Measurements from ENCODE around the gene FBLN1. TPM values are rescaled to one million over a fixed set of nuclear protein-coding genes. Genes with fewer than 3 reads are reported as not detected.

Gene FBLN1
- total and polyA plus RNA-seq, 2 of the 13 experiments (the other 11 are each of a cell fraction or from before 2014, with no cell fraction given), result 37.3 to 103 TPM

DNA sequence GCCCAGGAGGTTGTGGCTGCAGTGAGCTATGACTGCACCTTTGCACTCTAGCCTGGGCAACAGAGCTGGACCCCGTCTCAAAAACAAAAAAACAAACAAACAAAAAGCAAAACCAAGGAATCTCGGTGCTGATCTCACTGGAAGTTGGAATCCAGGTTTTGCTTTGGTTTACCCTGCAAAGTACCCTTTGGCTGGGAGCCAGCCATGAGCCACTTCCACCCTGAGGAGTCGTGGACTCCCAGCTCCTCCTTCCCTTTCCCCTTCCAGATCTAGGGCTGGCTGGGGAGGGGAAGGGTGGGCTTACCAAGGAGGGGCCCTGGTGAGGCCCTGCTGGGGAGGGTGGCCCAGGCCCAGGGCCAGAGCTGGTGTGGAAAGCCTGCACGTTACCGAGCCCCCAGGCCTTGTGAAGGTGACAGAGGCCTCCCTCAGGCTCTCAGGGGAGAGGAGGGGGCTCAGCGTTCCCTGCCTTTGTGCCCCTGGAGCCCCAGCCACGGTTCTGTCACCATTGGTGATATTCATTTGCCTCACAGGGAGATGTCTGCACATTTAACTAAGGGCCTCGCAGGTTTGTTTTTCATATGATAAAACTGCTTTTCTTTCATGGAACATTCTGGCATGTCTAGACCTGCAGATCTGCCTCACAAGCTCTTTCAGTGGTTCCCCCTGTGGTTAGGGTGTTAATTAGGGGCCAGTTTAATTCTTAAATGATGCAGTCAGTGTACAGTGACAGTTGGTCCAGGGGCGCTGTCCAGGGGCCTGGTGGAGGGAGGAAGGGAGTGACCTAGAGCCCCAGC is 29.0 kb downstream of the FBLN1 start:
- no peak for ATAC-seq
- H3K4me3 ChIP-seq (replicated peaks in 1 of 3; ENCODE audit: insufficient read depth in 1 of 3, low read depth in 2 of 3, low read length in 3 of 3), result no peak overlapping the region
- no TSS peak for BruUV-seq (replicated peaks)
- H4K20me1 ChIP-seq (ENCODE audit: insufficient read depth, low read length), result no peaks in the 10 kb centered on the region
- H3K79me2 ChIP-seq (ENCODE audit: insufficient read depth, low read length), result no peaks in the 10 kb centered on the region
- no peak for DNase-seq (ENCODE audit: low spot score)
- CTCF ChIA-PET (ENCODE audit: low intra/inter-chr PET ratio, low total read pairs), result no interaction called here
- peaks cover 17 to 69% of the 10 kb centered on the region in 2 experiments for H3K36me3 ChIP-seq (replicated peaks in 1 of 2; ENCODE audit: control insufficient read depth in 1 of 2, insufficient read depth in 2 of 2, low read length in 2 of 2)
- no peak overlapping the region for H3K4me2 ChIP-seq (ENCODE audit: low read depth, low read length)
- intact Hi-C loops (cut with micrococcal nuclease; ENCODE audit: unreplicated experiment), result no loop called here
- TF ChIP-seq XRCC5 (optimal IDR thresholded peaks at IDR 0.05; ENCODE audit: low read length) (no peak), KDM6A (CRISPR knock-in tag; IDR thresholded peaks at IDR 0.05; ENCODE audit: low read depth) (no peak), RFX5 (IDR thresholded peaks at IDR 0.05; ENCODE audit: low read depth, low read length) (no peak), SYNCRIP (IDR thresholded peaks at IDR 0.05; ENCODE audit: insufficient read depth, low read depth, low read length) (no peak), MXD4 (CRISPR knock-in tag; IDR thresholded peaks at IDR 0.05) (no peak), HDAC6 (IDR thresholded peaks at IDR 0.05; ENCODE audit: low read depth, low read length) (no peak), XBP1 (CRISPR knock-in tag; IDR thresholded peaks at IDR 0.05) (no peak), MEIS2 (CRISPR knock-in tag; IDR thresholded peaks at IDR 0.05) (no peak), MTA3 (CRISPR knock-in tag; IDR thresholded peaks at IDR 0.05) (no peak), HOXA9 (CRISPR knock-in tag; IDR thresholded peaks at IDR 0.05; ENCODE audit: borderline replicate concordance) (no peak), ZSCAN20 (CRISPR knock-in tag; IDR thresholded peaks at IDR 0.05; ENCODE audit: borderline replicate concordance) (no peak), ZNF260 (CRISPR knock-in tag; IDR thresholded peaks at IDR 0.05; ENCODE audit: borderline replicate concordance, low read depth) (no peak)
- TF ChIP-seq, protein P1, sequence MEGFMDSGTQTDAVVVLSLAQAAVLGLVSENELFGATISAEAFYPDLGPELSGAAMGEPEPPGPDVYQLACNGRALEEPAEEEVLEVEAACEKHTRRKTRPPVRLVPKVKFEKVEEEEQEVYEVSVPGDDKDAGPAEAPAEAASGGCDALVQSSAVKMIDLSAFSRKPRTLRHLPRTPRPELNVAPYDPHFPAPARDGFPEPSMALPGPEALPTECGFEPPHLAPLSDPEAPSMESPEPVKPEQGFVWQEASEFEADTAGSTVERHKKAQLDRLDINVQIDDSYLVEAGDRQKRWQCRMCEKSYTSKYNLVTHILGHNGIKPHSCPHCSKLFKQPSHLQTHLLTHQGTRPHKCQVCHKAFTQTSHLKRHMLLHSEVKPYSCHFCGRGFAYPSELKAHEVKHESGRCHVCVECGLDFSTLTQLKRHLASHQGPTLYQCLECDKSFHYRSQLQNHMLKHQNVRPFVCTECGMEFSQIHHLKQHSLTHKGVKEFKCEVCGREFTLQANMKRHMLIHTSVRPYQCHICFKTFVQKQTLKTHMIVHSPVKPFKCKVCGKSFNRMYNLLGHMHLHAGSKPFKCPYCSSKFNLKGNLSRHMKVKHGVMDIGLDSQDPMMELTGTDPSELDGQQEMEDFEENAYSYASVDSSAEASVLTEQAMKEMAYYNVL (CRISPR knock-in tag; IDR thresholded peaks at IDR 0.05; ENCODE audit: borderline replicate concordance), result no peak
- TF ChIP-seq, protein P2, sequence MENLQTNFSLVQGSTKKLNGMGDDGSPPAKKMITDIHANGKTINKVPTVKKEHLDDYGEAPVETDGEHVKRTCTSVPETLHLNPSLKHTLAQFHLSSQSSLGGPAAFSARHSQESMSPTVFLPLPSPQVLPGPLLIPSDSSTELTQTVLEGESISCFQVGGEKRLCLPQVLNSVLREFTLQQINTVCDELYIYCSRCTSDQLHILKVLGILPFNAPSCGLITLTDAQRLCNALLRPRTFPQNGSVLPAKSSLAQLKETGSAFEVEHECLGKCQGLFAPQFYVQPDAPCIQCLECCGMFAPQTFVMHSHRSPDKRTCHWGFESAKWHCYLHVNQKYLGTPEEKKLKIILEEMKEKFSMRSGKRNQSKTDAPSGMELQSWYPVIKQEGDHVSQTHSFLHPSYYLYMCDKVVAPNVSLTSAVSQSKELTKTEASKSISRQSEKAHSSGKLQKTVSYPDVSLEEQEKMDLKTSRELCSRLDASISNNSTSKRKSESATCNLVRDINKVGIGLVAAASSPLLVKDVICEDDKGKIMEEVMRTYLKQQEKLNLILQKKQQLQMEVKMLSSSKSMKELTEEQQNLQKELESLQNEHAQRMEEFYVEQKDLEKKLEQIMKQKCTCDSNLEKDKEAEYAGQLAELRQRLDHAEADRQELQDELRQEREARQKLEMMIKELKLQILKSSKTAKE (CRISPR knock-in tag; IDR thresholded peaks at IDR 0.05; ENCODE audit: borderline replicate concordance), result no peak
- no peak overlapping the region for H3K9ac ChIP-seq (ENCODE audit: insufficient read depth, low read depth, low read length)
- no peaks in the 10 kb centered on the region for H3K9me3 ChIP-seq (ENCODE audit: low read length)
- WGBS (ENCODE audit: low lambda C conversion rate), result 95% methylated on average over 7 of the region's 9 CpGs
- no peaks in the 10 kb centered on the region for H3K4me1 ChIP-seq (ENCODE audit: insufficient read depth, low read length)
- no peak overlapping the region for H2AFZ ChIP-seq (ENCODE audit: low read length)
- POLR2A ChIA-PET, result no interaction called here
- no peak overlapping the region for H3K27ac ChIP-seq (ENCODE audit: extremely low read length, insufficient read depth, low read length)
- no peak for FAIRE-seq
- no peaks in the 10 kb centered on the region for H3K27me3 ChIP-seq (ENCODE audit: control insufficient read depth in 1 of 2, insufficient read depth in 2 of 2, low read length in 2 of 2)
- in situ Hi-C loops (cut with HindIII; ENCODE audit: extremely low pct_ligation_motif_present, low pct_unique_long_range_greater_than_20kb), result no loop called here

Measured in HepG2 (cell line).